Tibial artery (tissue), 4 donors: ENCODE data around the gene ST6GALNAC2.
"Not testable (repeated sequence)": the region's sequence is repeated elsewhere in the genome, so short reads cannot be mapped to it uniquely, and the experiment has no call there.

ENCODE experiments used
- DNase-seq, 2 donors: peaks; one replicate each; pipeline ENCODE4 v3.0.0-alpha.2; 2019
- H3K27ac ChIP-seq, 2 donors: fragments of 200-600 bp; sonication (generic) in 1 of 2; 1 replicate in 1 of 2; 2 replicates in 1 of 2; pipeline ENCODE4 v1.5.1; 2018 to 2019; ENCODE audit warnings: mild to moderate bottlenecking in 1 of 2
- H3K27me3 ChIP-seq, 2 donors: fragments of 200-600 bp; sonication (generic) in 1 of 2; one replicate each; pipeline versions ENCODE4 v1.5.1 to v1.6.0; 2016 to 2019
- H3K36me3 ChIP-seq, 3 donors: fragments of 200-600 bp; sonication (generic) in 2 of 3; one replicate each; pipeline ENCODE4 v1.5.1; 2016 to 2019; ENCODE audit warnings: mild to moderate bottlenecking in 2 of 3
- H3K4me1 ChIP-seq, 4 donors: fragments of 200-600 bp; sonication (generic) in 2 of 4; 1 replicate in 3 of 4; 2 replicates in 1 of 4; pipeline ENCODE4 v1.5.1; 2016 to 2019
- H3K4me3 ChIP-seq, 2 donors: fragments of 200-600 bp; sonication (generic) in 1 of 2; 1 replicate in 1 of 2; 2 replicates in 1 of 2; pipeline ENCODE4 v1.5.1; 2018 to 2019; ENCODE audit warnings: mild to moderate bottlenecking in 2 of 2
- H3K9me3 ChIP-seq, 3 donors: fragments of 200-600 bp; sonication (generic) in 1 of 3; one replicate each; pipeline ENCODE4 v1.5.1; 2016 to 2019
- intact Hi-C: fragments of 100-400 bp; cut with DNase I; formaldehyde crosslinking; loops from one replicate; pipeline ENCODE4 v1.15.0; 2023; ENCODE audit warnings: low total_unique reads
- TF ChIP-seq, protein P1 (sequence below), 2 experiments: fragments of 200-600 bp in 1 of 2; fragments of 450-650 bp in 1 of 2; IDR thresholded peaks; one replicate each; pipeline ENCODE4 v1.5.1; 2017 to 2019; ENCODE audit warnings: antibody characterized with exemption in 2 of 2, mild to moderate bottlenecking in 1 of 2, moderate library complexity in 1 of 2

The ST6GALNAC2 gene

DNA sequence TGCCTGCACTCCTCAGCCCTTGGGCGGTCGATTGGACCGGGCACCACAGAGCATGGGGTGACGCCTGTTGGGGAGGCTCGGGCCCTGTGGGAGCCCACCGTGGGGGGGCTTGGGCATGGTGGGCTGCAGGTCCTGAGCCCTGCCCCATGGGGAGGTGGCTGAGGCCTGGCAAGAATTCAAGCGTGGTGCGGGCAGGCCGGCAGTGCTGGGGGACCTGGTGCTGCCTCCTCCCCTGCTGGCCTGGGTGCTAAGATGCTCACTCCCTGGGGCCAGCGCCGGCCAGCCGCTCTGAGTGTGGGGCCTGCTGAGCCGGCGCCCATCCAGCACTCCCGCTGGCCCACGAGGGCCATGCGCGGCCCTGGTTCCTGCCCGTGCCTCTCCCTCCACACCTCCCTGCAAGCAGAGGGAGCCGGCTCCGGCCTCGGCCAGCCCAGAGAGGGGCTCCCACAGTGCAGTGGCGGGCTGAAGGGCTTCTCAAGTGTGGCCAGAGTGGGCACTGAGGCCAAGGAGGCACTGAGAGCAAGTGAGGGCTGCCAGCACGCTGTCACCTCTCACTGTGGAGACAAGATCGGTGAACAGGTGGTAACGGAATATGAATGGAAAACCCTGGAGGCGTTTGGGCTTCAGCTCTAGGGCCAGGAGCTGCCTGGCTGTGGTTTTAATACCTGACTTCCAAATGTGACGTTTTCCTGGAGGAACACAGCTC is 29.4 kb upstream of the ST6GALNAC2 start:
- intact Hi-C loops, result no loop called here
- H3K4me1 ChIP-seq, result no peaks in the 10 kb centered on the region
- H3K4me3 ChIP-seq, result no peak overlapping the region
- H3K27me3 ChIP-seq, result no peaks in the 10 kb centered on the region
- no peak for DNase-seq
- H3K27ac ChIP-seq, result no peak overlapping the region
- TF ChIP-seq, protein P1, sequence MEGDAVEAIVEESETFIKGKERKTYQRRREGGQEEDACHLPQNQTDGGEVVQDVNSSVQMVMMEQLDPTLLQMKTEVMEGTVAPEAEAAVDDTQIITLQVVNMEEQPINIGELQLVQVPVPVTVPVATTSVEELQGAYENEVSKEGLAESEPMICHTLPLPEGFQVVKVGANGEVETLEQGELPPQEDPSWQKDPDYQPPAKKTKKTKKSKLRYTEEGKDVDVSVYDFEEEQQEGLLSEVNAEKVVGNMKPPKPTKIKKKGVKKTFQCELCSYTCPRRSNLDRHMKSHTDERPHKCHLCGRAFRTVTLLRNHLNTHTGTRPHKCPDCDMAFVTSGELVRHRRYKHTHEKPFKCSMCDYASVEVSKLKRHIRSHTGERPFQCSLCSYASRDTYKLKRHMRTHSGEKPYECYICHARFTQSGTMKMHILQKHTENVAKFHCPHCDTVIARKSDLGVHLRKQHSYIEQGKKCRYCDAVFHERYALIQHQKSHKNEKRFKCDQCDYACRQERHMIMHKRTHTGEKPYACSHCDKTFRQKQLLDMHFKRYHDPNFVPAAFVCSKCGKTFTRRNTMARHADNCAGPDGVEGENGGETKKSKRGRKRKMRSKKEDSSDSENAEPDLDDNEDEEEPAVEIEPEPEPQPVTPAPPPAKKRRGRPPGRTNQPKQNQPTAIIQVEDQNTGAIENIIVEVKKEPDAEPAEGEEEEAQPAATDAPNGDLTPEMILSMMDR (IDR thresholded peaks at IDR 0.05), result no peak
- H3K36me3 ChIP-seq, result no peaks in the 10 kb centered on the region
- no peaks in the 10 kb centered on the region for H3K9me3 ChIP-seq

DNA sequence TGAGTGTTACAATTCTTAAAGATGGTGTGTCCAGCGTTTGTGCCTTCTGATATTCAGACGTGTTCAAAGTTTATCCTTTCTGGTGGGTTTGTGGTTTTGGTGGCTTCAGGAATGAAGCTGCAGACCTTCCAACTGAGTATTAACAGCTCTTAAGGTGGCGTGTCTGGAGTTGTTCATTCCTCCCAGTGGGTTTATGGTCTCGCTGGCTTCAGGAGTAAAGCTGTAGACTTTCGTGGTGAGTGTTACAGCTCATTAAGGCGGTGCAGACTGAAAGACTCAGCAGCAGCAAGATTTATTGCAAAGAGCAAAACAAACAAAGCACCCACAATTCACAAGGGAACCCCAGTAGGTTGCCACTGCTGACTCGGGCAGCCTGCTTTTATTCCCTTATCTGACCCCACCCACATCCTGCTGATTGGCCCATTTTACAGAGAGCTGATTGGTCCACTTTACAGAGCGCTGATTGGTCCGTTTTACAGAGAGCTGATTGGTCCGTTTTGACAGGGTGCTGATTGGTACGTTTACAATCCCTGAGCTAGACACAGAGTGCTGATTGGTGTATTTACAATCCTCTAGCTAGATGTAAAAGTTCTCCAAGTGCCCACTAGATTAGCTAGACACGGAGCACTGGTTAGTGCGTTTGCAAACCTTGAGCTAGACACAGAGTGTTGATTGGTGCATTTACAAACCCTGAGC is 28.6 kb upstream of the ST6GALNAC2 start:
- H3K27me3 ChIP-seq, intact Hi-C loops, H3K27ac ChIP-seq, H3K36me3 ChIP-seq, H3K4me1 ChIP-seq, H3K4me3 ChIP-seq, H3K9me3 ChIP-seq, DNase-seq: not testable (repeated sequence)

DNA sequence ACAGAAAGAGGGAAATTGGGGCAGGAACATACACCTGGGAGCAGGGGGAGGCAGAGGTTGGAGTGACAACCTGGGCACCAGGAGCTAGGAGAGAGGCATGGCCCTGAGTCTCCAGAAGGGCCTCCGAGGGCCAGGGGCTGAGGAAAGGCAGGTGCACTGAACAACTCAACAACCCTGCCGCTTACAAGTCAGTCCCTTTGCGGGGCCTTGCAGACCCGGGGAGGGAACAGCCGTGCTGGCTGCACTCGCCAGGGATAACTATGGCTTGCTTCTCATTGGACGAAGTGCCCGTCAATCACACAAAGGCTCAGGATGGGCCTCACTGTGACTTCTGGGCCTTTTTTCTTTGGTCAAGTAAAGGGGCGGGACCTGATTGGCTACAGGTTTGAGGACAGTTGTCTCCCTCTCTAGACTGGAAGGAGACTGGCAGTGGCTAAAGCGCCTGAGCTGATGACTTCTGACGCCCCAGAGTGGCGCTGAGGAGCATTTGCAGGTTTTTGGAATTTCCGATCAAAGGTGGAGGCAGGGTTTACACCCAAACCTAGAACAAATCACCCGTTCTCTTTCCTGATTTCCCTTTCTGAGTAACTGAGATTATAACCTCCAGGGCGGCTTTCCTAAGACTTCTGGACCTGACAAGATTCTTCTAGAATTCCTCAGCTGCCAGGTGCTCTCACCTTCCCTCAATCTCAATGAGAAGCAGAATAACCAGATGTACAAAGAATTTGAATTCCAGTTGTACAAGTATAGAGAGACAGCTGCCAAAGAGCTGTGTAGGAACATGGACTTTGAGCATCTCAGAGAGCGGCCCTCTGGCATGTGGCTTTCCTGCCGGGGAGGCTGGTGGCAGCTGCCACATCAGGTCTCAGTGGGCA is 27.6 kb upstream of the ST6GALNAC2 start:
- no peak for DNase-seq
- TF ChIP-seq, protein P1 (IDR thresholded peaks at IDR 0.05), result no peak
- no peaks in the 10 kb centered on the region for H3K4me1 ChIP-seq

DNA sequence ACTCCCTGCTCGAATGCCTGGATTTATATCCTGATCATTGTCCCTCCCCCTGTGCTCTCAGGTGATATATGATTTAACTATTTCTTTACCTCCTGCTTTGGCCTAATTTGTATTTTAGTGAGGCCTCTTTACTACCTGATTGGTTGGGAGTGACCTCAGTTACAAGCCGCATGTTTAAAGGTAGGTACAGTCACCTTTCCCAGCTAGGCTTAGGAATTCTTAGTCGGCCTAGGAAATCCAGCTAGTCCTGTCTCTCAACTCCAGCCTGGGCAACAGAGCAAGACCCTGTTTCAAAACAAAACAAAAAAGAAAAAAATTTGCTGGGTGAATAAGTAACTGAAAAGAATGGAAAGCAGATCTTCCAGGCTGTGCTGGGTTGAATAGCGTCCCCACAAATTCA is 26.8 kb upstream of the ST6GALNAC2 start:
- no peak for DNase-seq

More for the DNA sequence above, 27.6 kb upstream of the ST6GALNAC2 start:
- intact Hi-C loops, result no loop called here
- H3K9me3 ChIP-seq, result no peaks in the 10 kb centered on the region
- H3K36me3 ChIP-seq, result no peaks in the 10 kb centered on the region
- no peak overlapping the region for H3K27ac ChIP-seq
- H3K4me3 ChIP-seq, result no peak overlapping the region
- H3K27me3 ChIP-seq, result no peaks in the 10 kb centered on the region

DNA sequence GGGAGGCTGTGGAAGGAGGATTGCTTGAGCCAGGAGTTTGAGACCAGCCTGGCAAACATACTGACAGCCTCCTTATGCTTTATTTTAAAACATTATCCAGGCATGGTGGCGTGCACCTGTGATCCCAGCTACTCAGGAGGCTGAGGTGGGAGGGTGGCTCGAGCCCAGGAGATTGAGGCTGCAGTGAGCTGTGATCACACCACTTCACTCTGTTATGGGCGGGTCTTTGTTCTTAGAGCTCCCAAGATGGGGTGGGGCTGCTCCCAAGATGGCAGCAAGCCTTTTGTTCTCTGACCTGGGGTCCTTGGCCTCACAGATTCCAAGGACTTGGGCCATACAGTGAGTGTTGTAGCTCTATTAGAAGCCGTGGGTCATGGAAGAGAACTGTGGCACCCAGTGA is 26.1 kb upstream of the ST6GALNAC2 start:
- H3K27ac ChIP-seq, result no peak overlapping the region
- no peaks in the 10 kb centered on the region for H3K27me3 ChIP-seq
- H3K4me3 ChIP-seq, result no peak overlapping the region
- no peaks in the 10 kb centered on the region for H3K36me3 ChIP-seq
- H3K4me1 ChIP-seq, result no peaks in the 10 kb centered on the region
- no peak for DNase-seq
- no peaks in the 10 kb centered on the region for H3K9me3 ChIP-seq
- TF ChIP-seq, protein P1 (IDR thresholded peaks at IDR 0.05), result no peak
- intact Hi-C loops, result no loop called here

More for the DNA sequence above, 26.8 kb upstream of the ST6GALNAC2 start:
- TF ChIP-seq, protein P1 (IDR thresholded peaks at IDR 0.05), result no peak
- Histone ChIP-seq H3K27me3 (no peaks in the 10 kb centered on the region), H3K4me1 (no peaks in the 10 kb centered on the region), H3K9me3 (no peaks in the 10 kb centered on the region), H3K27ac (no peak overlapping the region), H3K36me3 (no peaks in the 10 kb centered on the region), H3K4me3 (no peak overlapping the region)
- intact Hi-C loops, result no loop called here

DNA sequence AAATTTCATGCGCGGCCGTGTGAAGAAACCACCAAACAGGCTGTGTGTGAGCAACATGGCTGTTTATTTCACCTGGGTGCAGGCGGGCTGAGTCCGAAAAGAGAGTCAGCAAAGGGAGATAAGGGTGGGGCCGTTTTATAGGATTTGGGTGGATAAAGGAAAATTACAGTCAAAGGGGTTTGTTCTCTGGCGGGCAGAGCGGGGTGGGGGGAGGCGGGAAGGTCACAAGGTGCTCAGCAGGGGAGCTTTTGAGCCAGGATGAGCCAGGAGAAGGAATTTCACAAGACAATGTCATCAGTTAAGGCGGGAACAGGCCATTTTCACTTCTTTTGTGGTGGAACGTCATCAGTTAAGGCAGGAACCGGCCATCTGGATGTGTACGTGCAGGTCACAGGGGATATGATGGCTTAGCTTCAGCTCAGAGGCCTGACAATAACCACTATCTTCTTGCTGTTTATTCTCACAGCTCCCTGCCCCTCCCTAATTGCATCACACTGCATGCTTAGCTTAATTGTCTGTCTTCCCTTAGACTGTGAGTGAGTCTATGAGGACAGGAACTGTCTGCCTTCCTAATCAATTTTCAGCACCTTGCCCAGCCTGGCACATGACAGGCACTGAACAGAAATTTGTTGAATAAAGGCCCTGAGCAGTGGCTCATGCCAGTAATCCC is 25.6 kb upstream of the ST6GALNAC2 start:
- H3K4me1 ChIP-seq, DNase-seq, H3K36me3 ChIP-seq, H3K27me3 ChIP-seq, H3K9me3 ChIP-seq, H3K27ac ChIP-seq, intact Hi-C loops, H3K4me3 ChIP-seq: not testable (repeated sequence)

DNA sequence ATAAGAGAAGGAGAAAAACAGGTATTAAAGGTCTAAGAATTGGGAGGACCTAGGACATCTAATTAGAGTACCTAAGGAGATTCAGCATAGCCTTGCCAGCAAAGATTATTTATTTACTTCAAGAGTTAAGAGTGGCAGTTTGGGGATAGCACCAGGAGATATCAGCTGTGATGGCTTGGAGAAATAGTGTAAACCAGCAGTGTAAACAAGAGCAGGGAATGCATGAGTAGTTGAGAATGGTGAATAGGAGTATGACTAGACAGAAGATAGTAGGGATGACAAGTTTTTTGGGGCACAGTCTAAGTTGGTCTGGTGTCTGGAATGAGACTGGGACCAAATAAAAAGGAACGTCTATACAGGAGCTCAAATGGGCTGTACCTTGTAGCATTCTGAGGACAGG is 21.0 kb upstream of the ST6GALNAC2 start:
- intact Hi-C loops, H3K27ac ChIP-seq: not testable (repeated sequence)

More for the DNA sequence above, 21.0 kb upstream of the ST6GALNAC2 start:
- DNase-seq, H3K4me3 ChIP-seq, H3K9me3 ChIP-seq, H3K4me1 ChIP-seq, H3K36me3 ChIP-seq, H3K27me3 ChIP-seq: not testable (repeated sequence)
